ENCODE data around the gene AGAP1.

The AGAP1 gene

DNA sequence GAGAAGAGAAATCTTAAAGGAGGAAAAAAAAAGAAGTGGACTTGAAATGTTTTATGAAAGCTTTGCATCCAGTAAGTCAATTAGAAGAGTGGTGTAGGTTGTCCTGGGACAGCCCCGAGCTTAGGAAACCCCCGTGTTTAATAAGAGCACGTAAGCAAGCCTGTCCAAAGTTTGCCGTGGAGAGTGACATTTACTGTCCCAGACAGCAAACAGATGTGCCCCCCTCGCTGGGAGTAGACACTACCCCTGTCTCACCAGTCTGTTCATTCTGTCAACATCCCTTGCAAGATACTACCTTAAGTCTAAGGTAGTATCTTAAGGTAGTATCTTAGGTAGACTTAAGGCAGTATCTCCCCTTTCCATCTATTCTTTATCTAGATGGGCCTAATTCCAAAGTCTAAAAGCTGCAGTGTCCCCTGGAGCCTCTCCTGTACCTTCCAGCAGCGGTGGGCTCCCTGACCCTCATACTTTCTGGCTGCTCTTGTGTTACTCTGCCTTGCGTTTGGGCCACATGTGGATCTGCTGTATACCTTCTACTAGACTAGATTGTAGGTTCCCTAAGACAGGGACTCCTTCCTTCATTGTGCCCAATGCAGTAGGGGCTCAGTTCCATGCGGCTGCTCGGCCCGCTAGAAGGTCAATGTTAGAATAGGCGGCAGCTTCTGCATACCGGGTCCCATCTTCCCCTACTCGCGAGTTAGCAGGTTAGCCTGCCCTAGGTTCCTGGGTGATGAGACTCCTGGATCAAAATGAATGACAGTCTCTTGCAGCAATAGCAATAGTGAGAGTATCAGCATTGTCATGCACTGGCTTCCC is 430.2 kb downstream of the AGAP1 start:
- H3K27ac ChIP-seq (ENCODE audit: low read depth in 2 of 2, low read length in 2 of 2) = no peak overlapping the region
- H3K36me3 ChIP-seq (ENCODE audit: control insufficient read depth in 2 of 2, insufficient read depth in 2 of 2, low read length in 2 of 2) = peaks cover 8 to 17% of the 10 kb centered on the region in 2 donors
- no peak overlapping the region for H3K9ac ChIP-seq (ENCODE audit: low read depth in 1 of 2, low read length in 2 of 2)
- H3K4me1 ChIP-seq (ENCODE audit: control insufficient read depth in 2 of 2, insufficient read depth in 2 of 2, low read length in 2 of 2) = no peaks in the 10 kb centered on the region
- H3K9me3 ChIP-seq (ENCODE audit: control insufficient read depth in 2 of 2, low read length in 2 of 2) = no peaks in the 10 kb centered on the region
- H3K27me3 ChIP-seq (ENCODE audit: control insufficient read depth in 2 of 2, insufficient read depth in 2 of 2, low read length in 2 of 2) = no peaks in the 10 kb centered on the region
- H3K4me3 ChIP-seq (ENCODE audit: low read length in 2 of 2) = no peak overlapping the region

- Histone ChIP-seq H3K27ac (ENCODE audit: low read depth in 2 of 2, low read length in 2 of 2) (no peak overlapping the region), H3K4me1 (ENCODE audit: control insufficient read depth in 2 of 2, insufficient read depth in 2 of 2, low read length in 2 of 2) (no peaks in the 10 kb centered on the region), H3K9me3 (ENCODE audit: control insufficient read depth in 2 of 2, low read length in 2 of 2) (no peaks in the 10 kb centered on the region), H3K4me3 (ENCODE audit: low read length in 2 of 2) (no peak overlapping the region), H3K9ac (ENCODE audit: low read depth in 1 of 2, low read length in 2 of 2) (no peak overlapping the region), H3K36me3 (ENCODE audit: control insufficient read depth in 2 of 2, insufficient read depth in 2 of 2, low read length in 2 of 2) (peaks cover 6 to 15% of the 10 kb centered on the region in 2 donors), H3K27me3 (ENCODE audit: control insufficient read depth in 2 of 2, insufficient read depth in 2 of 2, low read length in 2 of 2) (no peaks in the 10 kb centered on the region)
Measured at GRCh38 chr2:235924675-235925063, 430.8 kb downstream of the AGAP1 start.

DNA sequence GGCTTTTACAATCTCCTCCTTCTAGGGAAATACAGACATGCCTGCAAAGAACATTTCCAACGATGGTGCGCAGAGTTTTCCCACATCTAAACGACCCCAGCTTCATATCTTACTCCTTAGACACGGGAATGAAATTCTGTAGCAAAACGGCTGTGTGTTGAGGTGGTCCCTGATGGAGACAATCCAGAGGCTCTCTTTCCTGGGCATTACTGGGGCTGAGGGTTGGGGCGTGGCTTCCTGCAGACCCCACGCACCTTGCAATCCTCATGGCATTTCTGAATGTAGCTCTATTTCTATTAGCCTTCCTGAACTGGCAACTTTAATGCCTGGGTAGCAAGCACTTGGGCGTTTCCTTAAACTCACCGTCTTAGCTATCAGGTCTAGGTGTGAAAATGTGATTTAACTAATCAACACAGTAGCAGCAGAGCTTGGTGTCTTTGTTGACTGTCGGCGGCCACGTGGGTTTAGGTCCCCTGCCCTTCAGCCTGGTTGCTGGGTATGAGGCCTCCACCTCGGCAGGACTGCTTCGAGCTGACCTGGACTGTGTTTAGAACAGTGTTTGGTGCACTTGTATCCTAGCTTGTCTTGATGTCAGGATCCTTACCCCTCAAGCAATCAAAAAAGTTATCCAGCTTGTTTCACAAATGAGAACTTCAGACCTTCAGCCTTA is 431.5 kb downstream of the AGAP1 start:
- Histone ChIP-seq H3K9ac (ENCODE audit: low read depth in 1 of 2, low read length in 2 of 2) (no peak overlapping the region), H3K4me3 (ENCODE audit: low read length in 2 of 2) (no peak overlapping the region), H3K27ac (ENCODE audit: low read depth in 2 of 2, low read length in 2 of 2) (no peak overlapping the region), H3K9me3 (ENCODE audit: control insufficient read depth in 2 of 2, low read length in 2 of 2) (no peaks in the 10 kb centered on the region), H3K4me1 (ENCODE audit: control insufficient read depth in 2 of 2, insufficient read depth in 2 of 2, low read length in 2 of 2) (no peaks in the 10 kb centered on the region), H3K27me3 (ENCODE audit: control insufficient read depth in 2 of 2, insufficient read depth in 2 of 2, low read length in 2 of 2) (no peaks in the 10 kb centered on the region), H3K36me3 (ENCODE audit: control insufficient read depth in 2 of 2, insufficient read depth in 2 of 2, low read length in 2 of 2) (peaks cover 3 to 12% of the 10 kb centered on the region in 2 donors)

GRCh38 chr2:235926229-235926628 is 432.4 kb downstream of the AGAP1 start:
- H3K27ac ChIP-seq (ENCODE audit: low read depth in 2 of 2, low read length in 2 of 2) = no peak overlapping the region
- no peaks in the 10 kb centered on the region for H3K27me3 ChIP-seq (ENCODE audit: control insufficient read depth in 2 of 2, insufficient read depth in 2 of 2, low read length in 2 of 2)
- no peak overlapping the region for H3K4me3 ChIP-seq (ENCODE audit: low read length in 2 of 2)
- H3K4me1 ChIP-seq (ENCODE audit: control insufficient read depth in 2 of 2, insufficient read depth in 2 of 2, low read length in 2 of 2) = no peaks in the 10 kb centered on the region
- no peaks in the 10 kb centered on the region for H3K9me3 ChIP-seq (ENCODE audit: control insufficient read depth in 2 of 2, low read length in 2 of 2)
- H3K9ac ChIP-seq (ENCODE audit: low read depth in 1 of 2, low read length in 2 of 2) = no peak overlapping the region
- H3K36me3 ChIP-seq (ENCODE audit: control insufficient read depth in 2 of 2, insufficient read depth in 2 of 2, low read length in 2 of 2) = peaks cover 3 to 16% of the 10 kb centered on the region in 2 donors

- H3K4me1 ChIP-seq (ENCODE audit: control insufficient read depth in 2 of 2, insufficient read depth in 2 of 2, low read length in 2 of 2) = no peaks in the 10 kb centered on the region
- peaks cover 11 to 21% of the 10 kb centered on the region in 2 donors for H3K36me3 ChIP-seq (ENCODE audit: control insufficient read depth in 2 of 2, insufficient read depth in 2 of 2, low read length in 2 of 2)
- H3K27me3 ChIP-seq (ENCODE audit: control insufficient read depth in 2 of 2, insufficient read depth in 2 of 2, low read length in 2 of 2) = no peaks in the 10 kb centered on the region
- no peak overlapping the region for H3K4me3 ChIP-seq (ENCODE audit: low read length in 2 of 2)
- no peaks in the 10 kb centered on the region for H3K9me3 ChIP-seq (ENCODE audit: control insufficient read depth in 2 of 2, low read length in 2 of 2)
- no peak overlapping the region for H3K27ac ChIP-seq (ENCODE audit: low read depth in 2 of 2, low read length in 2 of 2)
- no peak overlapping the region for H3K9ac ChIP-seq (ENCODE audit: low read depth in 1 of 2, low read length in 2 of 2)
Measured at GRCh38 chr2:235928751-235929370, 435.0 kb downstream of the AGAP1 start.

DNA sequence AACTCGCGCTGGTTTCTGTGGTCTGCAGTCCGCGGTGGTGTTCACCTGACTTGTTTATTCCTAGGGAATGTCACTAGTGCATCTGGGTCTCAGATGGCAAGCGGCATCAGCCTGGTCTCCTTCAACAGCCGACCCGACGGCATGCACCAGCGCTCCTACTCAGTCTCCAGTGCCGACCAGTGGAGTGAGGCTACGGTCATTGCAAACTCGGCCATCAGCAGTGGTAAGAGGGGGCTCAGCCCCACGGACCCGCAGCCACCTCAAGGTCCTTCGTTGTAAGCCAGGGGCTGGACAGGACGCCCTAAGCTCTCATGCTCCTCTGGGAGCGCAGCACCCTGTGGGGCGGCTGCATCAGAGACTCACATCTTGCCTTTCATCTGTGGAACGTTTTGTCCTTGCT is 436.9 kb downstream of the AGAP1 start:
- H3K9ac ChIP-seq (ENCODE audit: low read depth in 1 of 2, low read length in 2 of 2) = no peak overlapping the region
- H3K4me1 ChIP-seq (ENCODE audit: control insufficient read depth in 2 of 2, insufficient read depth in 2 of 2, low read length in 2 of 2) = no peaks in the 10 kb centered on the region
- peaks cover 12 to 28% of the 10 kb centered on the region in 2 donors for H3K36me3 ChIP-seq (ENCODE audit: control insufficient read depth in 2 of 2, insufficient read depth in 2 of 2, low read length in 2 of 2)
- no peak overlapping the region for H3K4me3 ChIP-seq (ENCODE audit: low read length in 2 of 2)
- no peak overlapping the region for H3K27ac ChIP-seq (ENCODE audit: low read depth in 2 of 2, low read length in 2 of 2)
- H3K27me3 ChIP-seq (ENCODE audit: control insufficient read depth in 2 of 2, insufficient read depth in 2 of 2, low read length in 2 of 2) = no peaks in the 10 kb centered on the region
- no peaks in the 10 kb centered on the region for H3K9me3 ChIP-seq (ENCODE audit: control insufficient read depth in 2 of 2, low read length in 2 of 2)

GRCh38 chr2:235931676-235932075 is 437.8 kb downstream of the AGAP1 start:
- no peaks in the 10 kb centered on the region for H3K9me3 ChIP-seq (ENCODE audit: control insufficient read depth in 2 of 2, low read length in 2 of 2)
- peaks cover 16 to 32% of the 10 kb centered on the region in 2 donors for H3K36me3 ChIP-seq (ENCODE audit: control insufficient read depth in 2 of 2, insufficient read depth in 2 of 2, low read length in 2 of 2)
- H3K4me1 ChIP-seq (ENCODE audit: control insufficient read depth in 2 of 2, insufficient read depth in 2 of 2, low read length in 2 of 2) = no peaks in the 10 kb centered on the region
- H3K4me3 ChIP-seq (ENCODE audit: low read length in 2 of 2) = no peak overlapping the region
- no peak overlapping the region for H3K27ac ChIP-seq (ENCODE audit: low read depth in 2 of 2, low read length in 2 of 2)
- no peaks in the 10 kb centered on the region for H3K27me3 ChIP-seq (ENCODE audit: control insufficient read depth in 2 of 2, insufficient read depth in 2 of 2, low read length in 2 of 2)
- H3K9ac ChIP-seq (ENCODE audit: low read depth in 1 of 2, low read length in 2 of 2) = no peak overlapping the region

DNA sequence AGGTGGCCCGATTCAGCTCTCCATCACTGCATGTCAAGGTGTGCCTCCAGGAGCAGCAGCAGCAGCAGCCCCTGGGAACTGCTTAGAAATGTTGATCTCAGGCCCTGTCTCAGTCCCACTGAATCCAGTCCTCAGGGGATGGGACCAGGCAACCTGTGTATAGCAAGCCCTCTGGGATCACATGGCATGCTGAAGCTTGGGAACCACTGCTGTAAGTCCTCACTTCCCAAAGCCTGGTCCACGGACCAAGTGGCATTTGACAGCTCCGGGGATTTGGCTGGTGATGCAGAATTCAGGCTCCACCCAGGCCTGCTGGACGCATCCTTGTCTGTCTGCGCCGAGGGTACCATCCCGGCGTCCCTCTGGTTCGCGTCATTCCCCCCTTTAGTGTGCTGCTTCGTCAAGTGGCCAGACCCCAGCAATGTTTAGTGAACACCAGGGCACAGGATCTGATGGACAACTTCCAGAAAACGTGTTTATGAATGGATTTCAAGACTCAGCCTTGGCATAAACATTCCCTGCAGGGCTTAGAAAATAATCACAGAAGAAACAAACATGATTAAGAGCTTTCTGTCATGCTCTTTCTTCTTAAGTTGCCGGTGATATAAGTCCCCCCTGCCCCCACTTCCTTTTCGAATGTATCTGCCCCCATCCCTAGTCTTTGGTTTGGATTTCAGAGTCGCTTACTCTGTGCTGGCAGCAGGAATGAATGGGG is 440.4 kb downstream of the AGAP1 start:
- Histone ChIP-seq H3K9ac (ENCODE audit: low read depth in 1 of 2, low read length in 2 of 2) (no peak overlapping the region), H3K4me1 (ENCODE audit: control insufficient read depth in 2 of 2, insufficient read depth in 2 of 2, low read length in 2 of 2) (no peaks in the 10 kb centered on the region), H3K9me3 (ENCODE audit: control insufficient read depth in 2 of 2, low read length in 2 of 2) (no peaks in the 10 kb centered on the region), H3K27me3 (ENCODE audit: control insufficient read depth in 2 of 2, insufficient read depth in 2 of 2, low read length in 2 of 2) (no peaks in the 10 kb centered on the region), H3K27ac (ENCODE audit: low read depth in 2 of 2, low read length in 2 of 2) (no peak overlapping the region), H3K4me3 (ENCODE audit: low read length in 2 of 2) (no peak overlapping the region), H3K36me3 (ENCODE audit: control insufficient read depth in 2 of 2, insufficient read depth in 2 of 2, low read length in 2 of 2) (peaks cover 22 to 34% of the 10 kb centered on the region in 2 donors)

GRCh38 chr2:235934774-235935484 is 441.1 kb downstream of the AGAP1 start:
- H3K9me3 ChIP-seq (ENCODE audit: control insufficient read depth in 2 of 2, low read length in 2 of 2) = no peaks in the 10 kb centered on the region
- peaks cover 22 to 37% of the 10 kb centered on the region in 2 donors for H3K36me3 ChIP-seq (ENCODE audit: control insufficient read depth in 2 of 2, insufficient read depth in 2 of 2, low read length in 2 of 2)

More at GRCh38 chr2:235934774-235935484, 441.1 kb downstream of the AGAP1 start:
- no peak overlapping the region for H3K9ac ChIP-seq (ENCODE audit: low read depth in 1 of 2, low read length in 2 of 2)
- no peaks in the 10 kb centered on the region for H3K4me1 ChIP-seq (ENCODE audit: control insufficient read depth in 2 of 2, insufficient read depth in 2 of 2, low read length in 2 of 2)
- no peaks in the 10 kb centered on the region for H3K27me3 ChIP-seq (ENCODE audit: control insufficient read depth in 2 of 2, insufficient read depth in 2 of 2, low read length in 2 of 2)
- H3K4me3 ChIP-seq (ENCODE audit: low read length in 2 of 2) = no peak overlapping the region
- no peak overlapping the region for H3K27ac ChIP-seq (ENCODE audit: low read depth in 2 of 2, low read length in 2 of 2)

Measured in mucosa of rectum (tissue), 2 donors.